ENCODE measurements around the gene FAM221B.
A peak's percentile ranks its signal among the peaks of the same experiment; 100 is the strongest.

Gene FAM221B

GRCh38 chr9:35847792-35848572 is 19.4 kb upstream of the FAM221B start:
- no peak for TF ChIP-seq CTCF (IDR thresholded peaks at IDR 0.05; ENCODE audit: poor library complexity, severe bottlenecking)
- DNase-seq (ENCODE audit: low spot score) (no peak), ATAC-seq (ENCODE audit: low read depth) (peak; percentile 99)
- no peaks in the 10 kb centered on the region for H3K9me3 ChIP-seq (ENCODE audit: severe bottlenecking)
- no peaks in the 10 kb centered on the region for H3K36me3 ChIP-seq (ENCODE audit: low read depth)
- H3K27me3 ChIP-seq (ENCODE audit: insufficient read depth, poor library complexity, severe bottlenecking), result no peaks in the 10 kb centered on the region
- no peak overlapping the region for H3K4me3 ChIP-seq (ENCODE audit: severe bottlenecking)
- H3K27ac ChIP-seq (ENCODE audit: poor library complexity, severe bottlenecking), result no peak overlapping the region
- H3K4me1 ChIP-seq (ENCODE audit: insufficient read depth, poor library complexity, severe bottlenecking), result peaks cover 8% of the 10 kb centered on the region

GRCh38 chr9:35845824-35846771 is 17.6 kb upstream of the FAM221B start:
- H3K9me3 ChIP-seq (ENCODE audit: severe bottlenecking), result no peaks in the 10 kb centered on the region
- peaks cover 8% of the 10 kb centered on the region for H3K4me1 ChIP-seq (ENCODE audit: insufficient read depth, poor library complexity, severe bottlenecking)
- no peak for ATAC-seq (ENCODE audit: low read depth)
- DNase-seq (ENCODE audit: low spot score), result no peak
- H3K36me3 ChIP-seq (ENCODE audit: low read depth), result no peaks in the 10 kb centered on the region
- TF ChIP-seq CTCF (IDR thresholded peaks at IDR 0.05; ENCODE audit: poor library complexity, severe bottlenecking), result no peak
- no peaks in the 10 kb centered on the region for H3K27me3 ChIP-seq (ENCODE audit: insufficient read depth, poor library complexity, severe bottlenecking)
- no peak overlapping the region for H3K4me3 ChIP-seq (ENCODE audit: severe bottlenecking)
- no peak overlapping the region for H3K27ac ChIP-seq (ENCODE audit: poor library complexity, severe bottlenecking)

DNA sequence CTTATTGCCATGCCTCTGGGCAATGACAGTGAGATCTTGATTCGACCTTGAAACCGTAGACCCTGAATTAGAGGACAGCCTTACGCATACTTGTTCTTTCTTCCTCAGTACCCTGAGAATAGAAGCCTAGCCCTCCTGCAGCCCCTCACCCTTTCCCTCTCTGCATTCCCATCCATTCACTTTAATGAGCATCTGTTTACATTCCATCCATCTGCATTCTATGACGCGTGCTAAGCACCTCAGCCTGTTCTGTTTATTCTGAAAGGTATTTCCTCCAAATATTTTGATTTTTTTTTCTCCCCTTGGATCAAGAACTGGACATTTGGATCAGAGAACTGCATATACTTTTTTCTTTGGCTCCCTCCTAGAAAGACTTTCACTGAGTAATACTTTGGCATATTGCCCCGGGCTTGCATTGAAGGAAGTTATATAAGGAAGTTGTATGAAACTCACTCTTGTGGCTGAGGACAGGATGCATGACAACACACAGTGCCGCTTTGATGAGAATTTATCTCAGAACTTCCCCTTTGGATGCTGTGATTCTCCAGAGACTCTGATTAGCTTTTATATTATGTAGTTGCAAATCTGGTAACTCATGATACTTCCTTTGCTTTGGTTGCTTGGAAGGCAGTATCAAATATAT is 16.2 kb upstream of the FAM221B start:
- Histone ChIP-seq H3K4me1 (ENCODE audit: insufficient read depth, poor library complexity, severe bottlenecking) (peaks cover 8% of the 10 kb centered on the region), H3K9me3 (ENCODE audit: severe bottlenecking) (no peaks in the 10 kb centered on the region), H3K36me3 (ENCODE audit: low read depth) (no peaks in the 10 kb centered on the region), H3K27me3 (ENCODE audit: insufficient read depth, poor library complexity, severe bottlenecking) (no peaks in the 10 kb centered on the region), H3K4me3 (ENCODE audit: severe bottlenecking) (no peak overlapping the region), H3K27ac (ENCODE audit: poor library complexity, severe bottlenecking) (peak overlapping the region; percentile 31)
- ATAC-seq (ENCODE audit: low read depth) (peak; percentile 51), DNase-seq (ENCODE audit: low spot score) (no peak)
- TF ChIP-seq CTCF (IDR thresholded peaks at IDR 0.05; ENCODE audit: poor library complexity, severe bottlenecking), result no peak

DNA sequence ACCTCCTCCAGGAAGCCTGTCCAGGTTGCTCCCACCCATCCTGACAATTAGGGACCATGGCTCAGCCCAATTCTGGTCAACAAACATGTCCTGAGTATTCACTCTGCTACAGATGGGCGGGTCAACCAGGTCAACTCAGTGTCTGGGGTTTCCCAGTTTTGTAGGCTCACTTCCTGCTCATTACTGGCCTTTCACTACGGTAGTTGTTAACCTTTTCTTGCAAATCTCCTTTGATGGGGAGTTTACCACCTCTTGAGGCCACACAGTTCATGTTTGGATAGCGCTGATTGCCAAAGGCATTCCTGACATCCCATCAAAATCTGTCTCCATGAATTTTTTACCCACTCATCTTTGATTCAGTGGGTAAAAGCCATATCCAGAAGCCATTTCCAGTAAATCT is 14.3 kb upstream of the FAM221B start:
- no peak overlapping the region for H3K27ac ChIP-seq (ENCODE audit: poor library complexity, severe bottlenecking)
- ATAC-seq (ENCODE audit: low read depth), result no peak
- H3K36me3 ChIP-seq (ENCODE audit: low read depth), result no peaks in the 10 kb centered on the region
- H3K4me3 ChIP-seq (ENCODE audit: severe bottlenecking), result no peak overlapping the region
- no peak for TF ChIP-seq CTCF (IDR thresholded peaks at IDR 0.05; ENCODE audit: poor library complexity, severe bottlenecking)
- no peaks in the 10 kb centered on the region for H3K27me3 ChIP-seq (ENCODE audit: insufficient read depth, poor library complexity, severe bottlenecking)
- no peak for DNase-seq (ENCODE audit: low spot score)
- peaks cover 8% of the 10 kb centered on the region for H3K4me1 ChIP-seq (ENCODE audit: insufficient read depth, poor library complexity, severe bottlenecking)
- H3K9me3 ChIP-seq (ENCODE audit: severe bottlenecking), result no peaks in the 10 kb centered on the region

Measured in RWPE2 (cell line).